ENCODE data around the gene CD96. TPM values are rescaled to one million over a fixed set of nuclear protein-coding genes. Genes with fewer than 3 reads are reported as not detected.
A peak's percentile ranks its signal among the peaks of the same experiment; 100 is the strongest.

The CD96 gene
- total RNA-seq, 4 donors from 2014 or later = under 0.01 to 3.3 (median 0.64) TPM

- 87 to 91% methylated on average over 2 of the region's 2 CpGs for WGBS, 2 donors
- no peaks in the 10 kb centered on the region for H3K9me3 ChIP-seq
Observed at GRCh38 chr3:111688190-111688800, 146.3 kb downstream of the CD96 start.

GRCh38 chr3:111690242-111690641, 148.2 kb downstream of the CD96 start:
- no peaks in the 10 kb centered on the region for H3K36me3 ChIP-seq

More at GRCh38 chr3:111688190-111688800, 146.3 kb downstream of the CD96 start:
- no peak for DNase-seq (ENCODE audit: low spot score in 2 of 2)
- Histone ChIP-seq H3K36me3 (no peaks in the 10 kb centered on the region), H3K4me1 (no peaks in the 10 kb centered on the region), H3K27me3 (no peaks in the 10 kb centered on the region), H3K4me3 (no peak overlapping the region), H3K27ac (no peak overlapping the region)
- TF ChIP-seq, protein P1, sequence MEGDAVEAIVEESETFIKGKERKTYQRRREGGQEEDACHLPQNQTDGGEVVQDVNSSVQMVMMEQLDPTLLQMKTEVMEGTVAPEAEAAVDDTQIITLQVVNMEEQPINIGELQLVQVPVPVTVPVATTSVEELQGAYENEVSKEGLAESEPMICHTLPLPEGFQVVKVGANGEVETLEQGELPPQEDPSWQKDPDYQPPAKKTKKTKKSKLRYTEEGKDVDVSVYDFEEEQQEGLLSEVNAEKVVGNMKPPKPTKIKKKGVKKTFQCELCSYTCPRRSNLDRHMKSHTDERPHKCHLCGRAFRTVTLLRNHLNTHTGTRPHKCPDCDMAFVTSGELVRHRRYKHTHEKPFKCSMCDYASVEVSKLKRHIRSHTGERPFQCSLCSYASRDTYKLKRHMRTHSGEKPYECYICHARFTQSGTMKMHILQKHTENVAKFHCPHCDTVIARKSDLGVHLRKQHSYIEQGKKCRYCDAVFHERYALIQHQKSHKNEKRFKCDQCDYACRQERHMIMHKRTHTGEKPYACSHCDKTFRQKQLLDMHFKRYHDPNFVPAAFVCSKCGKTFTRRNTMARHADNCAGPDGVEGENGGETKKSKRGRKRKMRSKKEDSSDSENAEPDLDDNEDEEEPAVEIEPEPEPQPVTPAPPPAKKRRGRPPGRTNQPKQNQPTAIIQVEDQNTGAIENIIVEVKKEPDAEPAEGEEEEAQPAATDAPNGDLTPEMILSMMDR (IDR thresholded peaks at IDR 0.05) = no peak
- TF ChIP-seq EP300 (IDR thresholded peaks at IDR 0.05) = no peak
- no peak for TF ChIP-seq POLR2A (IDR thresholded peaks at IDR 0.05)

GRCh38 chr3:111691293-111691909, 149.4 kb downstream of the CD96 start:
- H3K4me1 ChIP-seq = no peaks in the 10 kb centered on the region
- TF ChIP-seq POLR2A (IDR thresholded peaks at IDR 0.05) (no peak), EP300 (IDR thresholded peaks at IDR 0.05) (no peak)
- TF ChIP-seq, protein P1 (IDR thresholded peaks at IDR 0.05) = peak in 2 of 5 experiments; percentile 15 to 18
- 56% methylated on average over 2 of the region's 2 CpGs for WGBS, 2 donors
- H3K27ac ChIP-seq = no peak overlapping the region
- DNase-seq (ENCODE audit: low spot score in 2 of 2) = no peak
- H3K4me3 ChIP-seq = no peak overlapping the region
- no peaks in the 10 kb centered on the region for H3K36me3 ChIP-seq
- H3K9me3 ChIP-seq = no peaks in the 10 kb centered on the region
- no peaks in the 10 kb centered on the region for H3K27me3 ChIP-seq

More at GRCh38 chr3:111690242-111690641, 148.2 kb downstream of the CD96 start:
- 48 to 49% methylated on average over 3 of the region's 3 CpGs for WGBS, 2 donors
- Histone ChIP-seq H3K4me3 (no peak overlapping the region), H3K27ac (no peak overlapping the region), H3K4me1 (no peaks in the 10 kb centered on the region), H3K9me3 (no peaks in the 10 kb centered on the region), H3K27me3 (no peaks in the 10 kb centered on the region)
- TF ChIP-seq POLR2A (IDR thresholded peaks at IDR 0.05) = no peak
- TF ChIP-seq, protein P1 (IDR thresholded peaks at IDR 0.05) = no peak
- TF ChIP-seq EP300 (IDR thresholded peaks at IDR 0.05) = no peak
- no peak for DNase-seq (ENCODE audit: low spot score in 2 of 2)

DNA sequence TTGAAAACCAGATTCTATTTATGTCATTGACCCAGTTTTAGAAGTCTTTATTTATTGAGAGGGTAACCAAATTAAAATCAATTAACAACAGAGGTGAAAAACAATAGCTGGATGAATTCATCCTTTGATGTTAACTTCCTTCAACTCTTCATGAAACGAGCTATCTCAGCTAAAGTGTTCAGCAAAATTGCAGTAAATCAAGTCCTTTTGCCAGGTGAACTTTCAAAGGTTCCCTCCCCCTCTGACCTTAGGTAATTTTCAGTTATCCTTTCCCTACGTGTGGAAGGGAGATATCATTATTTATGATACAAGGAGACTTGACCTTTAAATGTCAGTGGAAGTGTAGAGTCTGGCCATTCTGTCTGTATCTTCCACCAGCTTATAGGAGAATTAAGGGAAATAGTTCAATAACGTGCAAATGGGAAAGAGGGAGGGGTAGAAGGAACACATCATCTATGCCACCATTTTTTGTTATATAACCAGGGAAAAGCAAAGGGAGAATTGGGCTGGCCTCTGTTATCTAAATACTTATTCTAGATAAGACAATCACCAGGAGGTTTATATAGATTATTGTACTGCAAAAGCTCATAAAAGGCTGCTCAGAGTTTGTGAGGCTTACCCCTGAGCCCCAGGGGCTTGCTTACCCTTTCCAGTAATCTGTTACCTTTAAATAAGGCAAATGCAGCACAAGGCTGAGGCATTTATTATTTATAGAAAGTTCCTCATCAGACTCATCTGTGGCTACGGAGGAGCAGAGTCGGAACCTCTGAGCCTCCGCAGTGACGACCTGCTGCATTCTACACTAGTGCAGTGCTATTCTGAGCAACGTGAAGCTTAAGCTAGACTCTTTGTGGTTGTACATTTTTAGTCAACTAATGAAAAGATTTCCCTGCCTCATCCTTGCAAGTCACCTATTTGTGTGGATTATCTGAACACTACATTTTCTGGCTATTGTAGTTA, 150.9 kb downstream of the CD96 start:
- Histone ChIP-seq H3K27ac (no peak overlapping the region), H3K36me3 (no peaks in the 10 kb centered on the region), H3K4me1 (no peaks in the 10 kb centered on the region), H3K27me3 (no peaks in the 10 kb centered on the region), H3K9me3 (no peaks in the 10 kb centered on the region), H3K4me3 (no peak overlapping the region)
- no peak for TF ChIP-seq POLR2A (IDR thresholded peaks at IDR 0.05)
- TF ChIP-seq, protein P1 (IDR thresholded peaks at IDR 0.05) = no peak
- TF ChIP-seq EP300 (IDR thresholded peaks at IDR 0.05) = no peak
- 65% methylated on average over 8 of the region's 8 CpGs for WGBS, 2 donors
- no peak for DNase-seq (ENCODE audit: low spot score in 2 of 2)

All from tibial nerve (tissue), 4 donors.